Measurements from ENCODE around the gene SUCLA2.

- TF ChIP-seq ZNF274 (IDR thresholded peaks at IDR 0.05; ENCODE audit: low read depth, low read length) = no peak
- TF ChIP-seq YY1 (IDR thresholded peaks at IDR 0.05; ENCODE audit: insufficient read depth, insufficient read length) = no peak
Measured at GRCh38 chr13:47897411-47898050, 103.5 kb downstream of the SUCLA2 start.
